Omental fat pad (tissue), 4 donors: ENCODE measurements around the gene STOML1. TPM values are rescaled to one million over a fixed set of nuclear protein-coding genes. Genes with fewer than 3 reads are reported as not detected.

Experiments
- ATAC-seq: fragments of 150-250 bp; one replicate; pipeline ENCODE4 v1.9.1; 2016; ENCODE audit warnings: mild to moderate bottlenecking, moderate library complexity; ENCODE audit not compliant: low FRiP score
- DNase-seq: peaks from one replicate; pipeline ENCODE4 v3.0.0-alpha.2; 2019; ENCODE audit warnings: low spot score
- CTCF ChIP-seq, 3 donors: fragments of 450-650 bp; IDR thresholded peaks; one replicate each; pipeline ENCODE4 v1.5.1; 2016 to 2017; ENCODE audit warnings: antibody characterized with exemption in 3 of 3, mild to moderate bottlenecking in 3 of 3, moderate library complexity in 2 of 3
- total RNA-seq, 4 donors: library from RNA; depleted of rRNA; stranded (reverse); fragments of >200 nt; gene quantifications; one replicate each; pipeline ENCODE4 v1.1.0, GENCODE V29; 2016

STOML1 gene
- total RNA-seq, 4 donors from 2014 or later, result 9.8 to 24.0 (median 15.9) TPM

- DNase-seq (peak; percentile 53), ATAC-seq (peak; percentile 91)
- TF ChIP-seq CTCF (IDR thresholded peaks at IDR 0.05), result peak in 1 of 3 donors; percentile 38
Observed at GRCh38 chr15:73950831-73951561, 41.1 kb downstream of the STOML1 start.

GRCh38 chr15:73950479-73950830 lies 41.6 kb downstream of the STOML1 start:
- no peak for ATAC-seq
- no peak for DNase-seq
- TF ChIP-seq CTCF (IDR thresholded peaks at IDR 0.05), result no peak

GRCh38 chr15:73949496-73949895 lies 42.6 kb downstream of the STOML1 start:
- no peak for TF ChIP-seq CTCF (IDR thresholded peaks at IDR 0.05)
- DNase-seq (no peak), ATAC-seq (no peak)

GRCh38 chr15:73948982-73949381 lies 43.1 kb downstream of the STOML1 start:
- ATAC-seq (no peak), DNase-seq (no peak)
- no peak for TF ChIP-seq CTCF (IDR thresholded peaks at IDR 0.05)

- TF ChIP-seq CTCF (IDR thresholded peaks at IDR 0.05), result no peak
- no peak for DNase-seq
Observed at GRCh38 chr15:73948396-73948795, 43.7 kb downstream of the STOML1 start.

GRCh38 chr15:73947651-73948050 lies 44.4 kb downstream of the STOML1 start:
- TF ChIP-seq CTCF (IDR thresholded peaks at IDR 0.05), result no peak
- no peak for DNase-seq
- ATAC-seq, result no peak

More at GRCh38 chr15:73948396-73948795, 43.7 kb downstream of the STOML1 start:
- ATAC-seq, result no peak

GRCh38 chr15:73946795-73947370 lies 45.2 kb downstream of the STOML1 start:
- no peak for TF ChIP-seq CTCF (IDR thresholded peaks at IDR 0.05)
- DNase-seq, result no peak
- no peak for ATAC-seq
